ENCODE measurements around the gene CRYBA2.

Gene CRYBA2, protein sequence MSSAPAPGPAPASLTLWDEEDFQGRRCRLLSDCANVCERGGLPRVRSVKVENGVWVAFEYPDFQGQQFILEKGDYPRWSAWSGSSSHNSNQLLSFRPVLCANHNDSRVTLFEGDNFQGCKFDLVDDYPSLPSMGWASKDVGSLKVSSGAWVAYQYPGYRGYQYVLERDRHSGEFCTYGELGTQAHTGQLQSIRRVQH

GRCh38 chr2:218993345-218994315 is at the start of gene CRYBA2:
Gene CRYBA2 (minus strand): TSS chr2:218993422. CDS start chr2:218993176, 246 bp downstream.
- DNase-seq, result no peak

DNA sequence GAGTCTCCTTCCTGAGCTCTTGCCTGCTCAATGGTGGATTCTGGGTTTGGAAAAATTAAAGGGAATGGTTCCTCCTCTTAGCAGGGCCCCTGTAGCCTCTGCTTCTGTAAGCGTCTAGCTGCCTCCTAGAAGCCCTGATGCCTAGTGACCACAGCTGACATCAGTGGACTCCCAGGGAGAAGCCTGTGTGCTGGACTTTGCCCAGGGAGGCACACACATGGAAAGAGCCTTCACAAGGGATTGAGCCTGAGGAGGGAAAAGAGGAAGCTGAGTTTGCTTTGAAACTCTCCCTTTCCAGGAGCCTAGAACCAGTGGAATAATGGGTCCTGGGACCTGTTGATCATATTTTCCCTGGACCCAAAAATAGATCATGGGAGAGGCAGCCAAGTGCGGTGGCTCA is 49.5 kb upstream of the CRYBA2 start:
- DNase-seq, result no peak

DNA sequence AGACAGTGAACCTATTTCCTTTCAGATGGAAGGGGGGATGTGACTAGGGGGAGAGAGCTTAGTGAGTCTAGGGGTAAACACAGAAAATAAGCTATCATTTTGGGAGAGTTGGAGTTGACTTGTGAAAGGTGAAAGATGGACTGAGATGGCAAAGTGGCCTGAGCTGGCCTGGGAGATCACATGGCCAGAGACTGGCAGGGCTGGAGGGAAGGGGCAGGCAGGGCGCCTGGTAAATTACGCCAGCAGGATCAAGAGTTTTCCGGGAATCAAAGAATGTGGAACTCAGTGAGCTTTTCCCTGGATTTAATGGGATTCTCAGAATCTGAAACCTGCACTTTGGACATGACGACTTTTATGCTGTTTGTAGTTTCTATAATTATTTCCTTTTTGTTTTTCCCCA is 48.9 kb upstream of the CRYBA2 start:
- DNase-seq, result no peak

DNA sequence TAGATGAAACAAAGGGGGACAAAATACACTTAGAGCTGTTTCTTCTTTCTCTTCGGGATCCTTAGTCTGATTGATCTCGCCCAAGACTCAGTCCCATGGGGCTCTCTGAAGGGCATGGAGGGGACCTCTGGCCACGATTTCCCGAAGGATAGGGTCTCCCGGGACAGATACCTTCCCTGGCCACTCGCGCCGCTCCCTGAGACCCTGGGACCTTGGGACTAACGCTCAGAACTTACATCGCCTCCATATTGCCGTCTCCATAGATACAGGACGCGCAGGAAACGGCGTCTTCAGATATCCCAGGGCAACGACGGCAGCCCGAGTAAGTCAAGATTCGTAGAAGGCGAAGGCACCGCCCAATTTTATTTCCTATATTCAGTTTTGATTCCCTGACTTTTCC is 48.0 kb upstream of the CRYBA2 start, which contains the start of gene CFAP65:
CFAP65 (minus strand) TSS at position 265 of the 400 bp plus-strand sequence. CDS start 2,468 bp downstream, outside the sequence.
- DNase-seq, result no peak

GRCh38 chr2:219038600-219038999 is 45.4 kb upstream of the CRYBA2 start:
- no peak for DNase-seq

GRCh38 chr2:219037783-219038499 is 44.7 kb upstream of the CRYBA2 start:
- DNase-seq, result no peak

GRCh38 chr2:219035942-219036341 is 42.7 kb upstream of the CRYBA2 start:
- DNase-seq, result no peak

- DNase-seq, result no peak
These were observed 41.6 kb upstream of the CRYBA2 start for GRCh38 chr2:219034823-219035222.

DNA sequence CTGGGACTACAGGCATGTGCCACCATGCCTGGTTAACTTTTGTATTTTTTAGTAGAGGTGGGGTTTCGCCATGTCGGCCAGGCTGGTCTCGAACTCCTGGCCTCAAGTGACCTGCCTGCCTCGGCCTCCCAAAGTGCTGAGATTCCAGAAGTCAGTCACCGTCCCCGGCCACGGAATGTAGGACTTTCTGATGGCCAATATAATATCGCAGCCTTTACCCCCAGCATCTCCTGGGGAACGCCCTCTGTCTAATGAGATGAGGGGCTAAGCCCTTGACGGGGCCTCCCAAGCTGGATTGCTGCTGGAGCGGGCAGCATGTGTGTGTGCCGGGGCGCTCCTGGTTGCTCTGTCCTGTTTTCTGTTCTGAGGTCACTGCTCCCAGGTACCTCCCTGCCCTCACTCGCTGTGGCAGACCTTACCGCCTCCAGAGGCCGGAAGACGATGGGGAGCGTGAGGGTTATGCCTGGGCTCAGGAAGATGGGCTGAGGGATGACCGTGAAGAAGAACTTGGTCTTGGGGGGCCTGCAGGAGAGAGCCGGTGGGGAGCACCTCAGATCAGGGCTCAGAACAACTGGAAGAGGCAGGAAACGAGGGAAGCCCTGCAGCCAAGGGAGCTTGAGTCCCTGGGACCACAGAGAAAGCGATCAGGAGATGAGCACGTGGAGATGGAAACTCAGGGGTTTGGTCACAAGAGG is 39.0 kb upstream of the CRYBA2 start:
- no peak for DNase-seq

DNA sequence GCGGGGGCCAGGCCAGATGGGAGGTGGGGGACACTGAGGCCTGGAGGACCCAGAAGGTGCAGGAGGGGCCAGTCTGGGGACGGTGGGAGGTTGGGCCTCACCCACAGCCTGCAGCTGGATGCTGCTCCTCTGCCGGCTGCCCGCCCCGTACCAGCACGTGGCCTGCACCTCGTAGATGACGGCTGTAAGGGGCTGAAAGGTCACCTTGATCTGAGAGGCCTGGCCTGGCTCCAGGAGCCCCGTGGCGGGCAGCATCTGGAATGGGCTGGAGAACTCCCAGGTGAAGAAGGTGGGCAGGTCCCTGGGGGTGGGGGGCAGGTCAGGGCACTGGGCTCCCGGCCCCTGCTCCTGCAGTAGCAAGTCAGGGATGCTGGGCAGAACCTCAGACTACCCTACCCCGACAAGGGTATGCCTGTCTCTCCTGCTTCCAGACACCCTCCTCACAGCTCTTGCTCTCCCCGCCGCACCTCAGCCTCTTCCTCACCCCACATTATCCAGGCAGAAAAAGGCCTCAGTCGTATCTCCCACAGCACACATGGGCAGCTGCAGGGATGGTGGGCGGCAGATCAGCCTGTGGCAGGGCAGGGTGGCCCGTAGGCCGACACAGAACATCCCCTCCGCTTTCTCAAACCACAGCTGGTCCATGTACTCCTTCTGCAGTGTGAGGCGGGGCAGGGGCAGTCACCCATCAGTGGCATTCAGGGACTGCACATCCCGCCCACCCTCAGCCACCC is 38.0 kb upstream of the CRYBA2 start:
- DNase-seq, result no peak

- no peak for DNase-seq
These were observed 37.1 kb upstream of the CRYBA2 start for GRCh38 chr2:219030177-219030940.

- DNase-seq, result peak; percentile 13 to 64 (median 50)
These were observed 36.6 kb upstream of the CRYBA2 start for GRCh38 chr2:219029829-219030165.

DNA sequence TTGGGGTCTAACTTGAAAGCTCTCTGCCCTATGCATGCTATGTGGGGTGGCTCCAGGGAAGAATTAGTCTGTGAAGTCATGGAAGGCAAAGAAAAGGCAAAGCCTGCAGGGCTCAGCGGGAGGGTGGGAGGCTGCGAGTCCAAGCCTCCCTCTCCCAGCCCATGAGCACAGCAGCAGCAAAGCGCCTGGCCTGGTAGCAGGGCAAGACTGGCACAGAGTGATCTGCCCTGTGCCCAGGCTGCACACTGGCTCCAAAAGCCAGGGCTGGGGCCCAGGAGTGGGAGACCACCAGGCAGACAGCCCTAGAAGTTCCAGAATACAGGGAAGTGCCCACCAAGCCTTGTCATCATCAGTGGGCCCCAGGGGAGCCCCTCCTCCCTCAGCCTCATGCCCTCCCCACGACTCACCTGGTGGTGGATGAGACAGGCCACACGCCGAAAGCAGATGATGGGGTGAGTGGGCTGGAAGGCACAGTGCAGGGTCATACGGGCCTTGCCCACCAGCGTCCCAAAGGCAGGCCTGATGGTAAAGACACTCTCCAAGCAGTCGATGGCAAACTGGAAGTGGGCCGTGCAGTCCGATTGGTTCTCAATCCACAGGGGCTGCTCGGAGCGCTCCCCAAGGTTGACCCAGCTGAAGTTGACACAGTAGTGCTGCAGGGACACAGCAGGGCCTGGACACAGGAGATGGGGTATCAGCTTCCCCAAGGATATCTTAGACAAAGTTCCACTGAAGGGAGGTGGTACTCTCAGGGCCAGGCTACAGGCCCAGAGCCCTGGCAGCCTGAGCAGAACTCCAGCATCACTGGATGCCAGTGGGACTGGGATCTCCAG is 36.0 kb upstream of the CRYBA2 start:
- no peak for DNase-seq

DNA sequence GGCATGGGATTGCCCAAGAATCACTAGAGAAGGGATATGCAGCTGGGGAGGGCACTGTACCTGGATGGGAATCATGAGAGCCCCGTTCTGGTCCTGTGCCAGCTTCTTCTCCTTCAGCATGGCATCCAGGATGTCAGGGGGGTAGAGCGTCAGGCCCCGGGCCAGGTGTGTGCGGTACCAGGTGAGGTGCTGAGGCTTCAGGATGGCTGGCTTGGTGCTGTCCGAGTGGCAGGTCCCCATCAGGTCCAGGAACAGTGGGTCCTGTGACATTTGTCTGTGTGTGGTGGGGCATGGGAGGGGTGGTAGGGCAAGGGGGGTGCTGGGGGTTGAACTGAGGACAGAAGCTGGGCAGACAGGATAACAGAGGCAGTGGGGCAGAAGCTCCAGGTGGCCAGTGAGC is 34.9 kb upstream of the CRYBA2 start:
- no peak for DNase-seq

DNA sequence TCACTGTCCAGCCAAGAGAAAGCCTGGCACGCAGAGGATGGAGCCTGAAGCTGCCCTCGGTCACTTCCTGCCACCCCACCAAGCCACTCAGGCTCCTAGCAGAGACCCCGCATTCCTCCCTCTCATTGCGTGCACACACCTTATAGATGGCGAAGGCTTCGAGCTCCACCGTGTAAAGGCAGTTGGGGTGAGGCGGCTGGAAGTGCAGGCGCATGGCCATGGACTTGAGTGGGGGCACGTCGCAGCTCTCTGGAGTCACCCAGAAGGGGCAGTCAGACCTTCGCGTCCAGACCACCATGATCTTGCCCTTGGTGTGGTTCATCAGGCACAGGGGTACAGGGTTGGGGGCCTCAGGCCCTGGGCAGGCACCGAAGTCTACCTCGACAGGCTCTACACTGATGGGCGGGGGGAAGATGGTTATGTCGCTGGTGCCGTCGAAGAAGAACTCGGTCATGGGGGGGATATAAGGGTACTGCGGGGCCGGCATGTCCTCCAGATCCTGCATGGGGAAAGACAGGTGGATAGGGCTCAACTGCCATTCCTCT is 34.4 kb upstream of the CRYBA2 start:
- no peak for DNase-seq

GRCh38 chr2:219026946-219027345 is 33.7 kb upstream of the CRYBA2 start:
- DNase-seq, result no peak

DNA sequence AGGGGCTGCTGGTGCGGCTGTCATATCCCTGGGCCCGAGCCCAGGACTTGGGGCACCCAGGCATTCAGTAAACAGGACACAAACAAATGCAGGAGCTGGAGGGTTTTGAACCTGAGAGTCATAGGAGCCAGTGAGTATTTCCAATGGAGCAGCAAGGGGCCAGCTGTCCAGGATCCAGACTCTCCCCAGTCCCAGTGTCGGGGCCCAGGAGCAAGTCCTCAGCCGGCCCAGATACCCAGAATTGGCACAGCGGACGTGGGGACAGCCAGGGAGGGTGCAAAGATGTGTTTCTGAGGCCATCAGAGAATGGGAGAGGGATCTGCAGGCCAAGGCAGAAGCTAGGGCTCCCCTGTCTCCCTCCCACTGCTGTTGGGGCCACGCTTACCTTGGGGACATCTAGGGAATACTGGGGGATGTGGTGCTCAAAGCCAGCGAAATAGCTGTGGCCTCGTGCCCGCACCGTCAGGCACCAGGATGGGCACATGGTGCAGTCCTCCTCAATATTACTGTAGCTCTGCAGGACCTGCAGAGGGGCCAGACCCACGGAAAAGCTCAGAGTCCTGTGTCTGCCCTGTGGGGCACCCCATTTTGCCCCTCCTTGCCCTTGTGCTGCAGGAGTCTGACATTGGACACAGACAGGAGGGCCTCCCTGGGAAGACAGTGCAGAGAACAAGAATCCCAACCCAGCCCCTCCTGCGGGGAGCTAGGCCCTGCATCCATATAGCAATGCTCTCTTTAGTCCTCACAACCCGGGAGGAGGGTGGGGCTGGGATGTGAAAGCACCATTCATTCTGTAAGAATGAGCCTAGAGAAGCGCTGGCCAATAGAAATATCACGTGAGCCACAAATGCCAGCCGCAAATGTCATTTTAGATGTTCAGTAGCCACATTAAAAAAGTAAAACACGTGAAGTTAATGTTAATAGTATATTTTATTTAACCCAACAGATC is 32.7 kb upstream of the CRYBA2 start:
- DNase-seq, result no peak

DNA sequence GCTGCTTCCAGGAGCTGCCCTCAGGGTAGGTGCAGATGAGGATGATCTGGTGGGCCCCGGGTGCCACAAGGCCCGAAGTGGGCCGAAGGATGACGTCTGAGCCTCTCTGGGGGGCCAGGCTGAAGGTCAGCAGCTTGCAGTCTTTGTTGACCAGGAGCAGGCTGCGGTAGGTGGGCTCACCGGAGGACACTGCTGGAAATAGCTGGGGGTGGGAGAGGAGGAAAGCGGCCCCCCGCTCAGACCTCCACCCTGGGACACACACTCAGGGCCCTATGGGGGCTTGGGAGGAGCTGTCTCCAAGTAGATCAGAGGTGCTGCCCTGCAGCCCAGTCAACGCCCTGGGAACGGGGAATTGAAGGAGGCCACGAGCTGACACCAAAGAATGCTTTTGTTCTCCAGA is 30.8 kb upstream of the CRYBA2 start:
- DNase-seq, result no peak

- no peak for DNase-seq
These were observed 29.9 kb upstream of the CRYBA2 start for GRCh38 chr2:219023045-219023605.
